GM10847 (cell line): ENCODE data around the gene UPK1B.

Experiments used
- POLR2A ChIP-seq: IDR thresholded peaks from 2 replicates; pipeline ENCODE4 v1.6.1; 2011; ENCODE audit not compliant: insufficient read length; ENCODE audit errors: extremely low read depth

The UPK1B gene

GRCh38 chr3:119173325-119173724 is at the start of gene UPK1B:
UPK1B (plus strand) TSS chr3:119173598; CDS start chr3:119186742, 13,144 bp downstream.
- no peak for TF ChIP-seq POLR2A

- TF ChIP-seq POLR2A, result no peak
Observed at GRCh38 chr3:119125342-119125741, 48.1 kb upstream of the UPK1B start.

- TF ChIP-seq POLR2A, result no peak
Observed at GRCh38 chr3:119125742-119126504, 47.5 kb upstream of the UPK1B start.

- no peak for TF ChIP-seq POLR2A
Observed at GRCh38 chr3:119140466-119140865, 32.9 kb upstream of the UPK1B start.

GRCh38 chr3:119145128-119145499 is 28.3 kb upstream of the UPK1B start:
- TF ChIP-seq POLR2A, result no peak

GRCh38 chr3:119145500-119146167 is 27.8 kb upstream of the UPK1B start, which contains the start of gene TEX55:
TEX55 (plus strand) TSS chr3:119146165; CDS start chr3:119146190, 25 bp downstream.
- TF ChIP-seq POLR2A, result no peak

- no peak for TF ChIP-seq POLR2A
Observed at GRCh38 chr3:119146578-119147375, 26.6 kb upstream of the UPK1B start.

- no peak for TF ChIP-seq POLR2A
Observed at GRCh38 chr3:119147494-119147893, 25.9 kb upstream of the UPK1B start.

- TF ChIP-seq POLR2A, result no peak
Observed at GRCh38 chr3:119148493-119149180, 24.8 kb upstream of the UPK1B start.

- no peak for TF ChIP-seq POLR2A
Observed at GRCh38 chr3:119149484-119149883, 23.9 kb upstream of the UPK1B start.

- no peak for TF ChIP-seq POLR2A
Observed at GRCh38 chr3:119156868-119157267, 16.5 kb upstream of the UPK1B start.

- no peak for TF ChIP-seq POLR2A
Observed at GRCh38 chr3:119157971-119158370, 15.4 kb upstream of the UPK1B start.

- no peak for TF ChIP-seq POLR2A
Observed at GRCh38 chr3:119160361-119160760, 13.0 kb upstream of the UPK1B start.

GRCh38 chr3:119160815-119161214 is 12.6 kb upstream of the UPK1B start:
- no peak for TF ChIP-seq POLR2A

GRCh38 chr3:119161240-119161639 is 12.2 kb upstream of the UPK1B start:
- TF ChIP-seq POLR2A, result no peak
